SU-DHL-6 (cell line): ENCODE measurements around the gene MEIOSIN.
"Not testable (repeated sequence)": the region's sequence is repeated elsewhere in the genome, so short reads cannot be mapped to it uniquely, and the experiment has no call there.

Source experiments
- H2AFZ ChIP-seq: fragments of 200-600 bp; sonication (generic); 2 replicates; pipeline ENCODE4 v1.6.1; 2014; ENCODE audit warnings: low read depth, mild to moderate bottlenecking, moderate library complexity, mixed read lengths, antibody characterized with exemption, low read length; ENCODE audit not compliant: severe bottlenecking
- H3F3A ChIP-seq: fragments of 200-600 bp; shearing (Covaris generic); 2 replicates; pipeline ENCODE4 v1.6.0; 2016; ENCODE audit warnings: antibody characterized with exemption, mild to moderate bottlenecking; ENCODE audit not compliant: insufficient read depth
- H3K27ac ChIP-seq: fragments of 200-600 bp; sonication (generic); 2 replicates; pipeline ENCODE4 v1.5.1; 2016; ENCODE audit warnings: low read depth, mild to moderate bottlenecking, low read length, moderate library complexity, mixed read lengths
- H3K27me3 ChIP-seq: fragments of 200-600 bp; sonication (generic), shearing (Covaris generic); 2 replicates; pipeline ENCODE4 v1.6.0; 2014; ENCODE audit warnings: mild to moderate bottlenecking, low read length
- H3K36me3 ChIP-seq: fragments of 200-600 bp; sonication (generic); 2 replicates; pipeline ENCODE4 v1.6.1; 2014; ENCODE audit warnings: mild to moderate bottlenecking, low read length, mixed read lengths
- H3K4me2 ChIP-seq: fragments of 300-600, 200-600 bp; shearing (Covaris generic), sonication (generic); 2 replicates; pipeline ENCODE4 v1.6.0; 2014; ENCODE audit warnings: low read length, low read depth, mild to moderate bottlenecking; ENCODE audit not compliant: poor library complexity, severe bottlenecking
- H3K4me3 ChIP-seq: fragments of 200-600 bp; sonication (generic); 2 replicates; pipeline ENCODE4 v1.5.1; 2014; ENCODE audit warnings: antibody characterized with exemption, low read length, mild to moderate bottlenecking, mixed read lengths; ENCODE audit not compliant: insufficient read depth, poor library complexity, severe bottlenecking
- H3K79me2 ChIP-seq: fragments of 200-600 bp; sonication (generic); 2 replicates; pipeline ENCODE4 v1.6.1; 2014; ENCODE audit warnings: mild to moderate bottlenecking, low read length, moderate library complexity; ENCODE audit not compliant: insufficient read depth
- H3K9ac ChIP-seq: fragments of 200-600 bp; sonication (generic); 2 replicates; pipeline ENCODE4 v1.7.0; 2014; ENCODE audit warnings: mild to moderate bottlenecking, low read length
- H3K9me2 ChIP-seq: fragments of 200-600 bp; sonication (generic); replicated peaks from 2 replicates; pipeline ENCODE4 v1.6.1; 2014; ENCODE audit warnings: low read length; ENCODE audit not compliant: insufficient read depth
- H3K9me3 ChIP-seq: fragments of 200-600 bp; sonication (generic); 2 replicates; pipeline ENCODE4 v1.6.1; 2014; ENCODE audit warnings: low read length, mixed read lengths; ENCODE audit not compliant: insufficient read depth
- H4K20me1 ChIP-seq: fragments of 200-600 bp; sonication (generic); 2 replicates; pipeline ENCODE4 v1.6.1; 2014; ENCODE audit warnings: low read depth, mild to moderate bottlenecking, antibody characterized with exemption, low read length, moderate library complexity, mixed read lengths
- CTCF ChIP-seq: fragments of 200-600 bp; sonication (generic); IDR thresholded peaks from one replicate; pipeline ENCODE4 v1.5.1; 2017; ENCODE audit warnings: antibody characterized with exemption, mild to moderate bottlenecking, low read length, moderate library complexity; ENCODE audit not compliant: insufficient read depth, poor library complexity, severe bottlenecking
- EZH2phosphoT487 ChIP-seq: fragments of 200-600 bp; sonication (generic), shearing (Covaris generic); conservative IDR thresholded peaks from 2 replicates; pipeline ENCODE4 v1.6.1; 2018; ENCODE audit warnings: mild to moderate bottlenecking, antibody characterized with exemption, low read length, moderate library complexity, mixed read lengths

Gene MEIOSIN, protein sequence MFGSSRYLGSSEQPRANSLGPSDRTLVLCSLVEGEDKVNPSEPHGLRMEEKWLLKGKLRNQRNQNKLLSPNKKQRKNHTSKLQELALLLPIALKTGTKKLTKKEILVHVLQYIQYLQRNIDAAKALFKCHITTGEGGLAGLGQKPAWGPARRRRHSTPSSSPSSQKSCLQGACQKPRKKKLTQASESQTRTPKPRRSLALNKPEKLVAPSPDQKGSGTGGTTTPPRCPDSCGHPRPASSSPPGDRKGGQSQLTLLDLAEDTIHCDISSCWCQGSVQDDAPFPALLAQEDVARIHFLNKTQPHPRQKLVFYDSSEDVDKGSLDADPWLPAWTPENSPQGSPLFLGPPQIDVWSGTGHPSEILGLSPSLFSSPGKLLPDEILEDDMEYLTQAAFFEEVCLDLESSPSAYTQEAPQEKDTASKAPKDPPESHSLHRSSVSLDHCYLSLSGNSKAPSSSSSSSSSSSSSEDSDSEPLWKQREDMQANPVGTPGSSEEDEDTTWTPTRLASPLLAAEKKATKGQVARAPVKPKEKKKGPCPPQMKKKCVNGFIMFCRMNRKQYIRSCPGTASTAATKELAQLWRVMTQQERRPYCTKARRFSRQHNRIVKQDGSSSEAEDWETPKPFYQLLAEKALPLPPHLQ

DNA sequence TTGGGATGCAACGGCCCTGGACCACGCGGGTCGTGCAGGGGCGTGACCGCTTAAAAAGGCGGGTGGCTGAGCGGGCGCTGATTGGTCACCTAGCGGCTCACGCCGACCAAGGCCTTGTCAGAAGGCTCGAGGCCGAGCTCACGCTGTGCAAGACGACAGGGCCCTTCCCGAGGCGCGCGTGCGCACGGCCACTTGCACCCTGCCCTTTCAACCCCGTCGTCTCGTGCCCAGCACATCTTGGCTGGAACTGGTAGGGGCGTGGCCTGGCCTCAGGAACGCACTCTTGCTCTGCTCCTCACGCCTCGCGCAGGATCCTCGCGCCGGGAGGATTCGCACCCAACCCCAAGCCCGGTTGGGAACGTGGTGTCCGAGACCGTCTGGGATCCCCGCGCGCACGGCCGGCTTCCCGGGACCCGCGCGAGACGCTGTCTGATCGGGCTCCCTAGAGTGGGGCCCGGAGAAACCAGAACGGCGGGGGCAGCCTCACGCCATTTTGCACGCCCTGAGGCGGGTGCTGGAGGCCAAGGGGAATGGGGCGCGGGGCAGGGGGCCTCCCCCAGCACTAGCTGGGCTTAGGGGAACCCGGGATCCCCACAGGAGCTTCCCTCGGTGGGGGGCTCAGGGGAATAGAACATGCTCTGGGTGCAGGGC is at the start of gene MEIOSIN:
Gene MEIOSIN (plus strand): TSS at position 280 of the 651 bp plus-strand sequence. CDS start 1,938 bp downstream, outside the sequence.
- Histone ChIP-seq H3K27ac (no peak within 1 kb of the TSS), H4K20me1 (no peaks in the 10 kb centered on the region), H3K9me2 (no peaks in the 10 kb centered on the region), H3K4me3 (no peak within 1 kb of the TSS), H3K9me3 (no peaks in the 10 kb centered on the region), H3K36me3 (no peaks in the 10 kb centered on the region), H2AFZ (no peak within 1 kb of the TSS), H3K79me2 (peaks cover 24% of the 10 kb centered on the region), H3K4me2 (no peak within 1 kb of the TSS), H3F3A (peaks cover 5% of the 10 kb centered on the region), H3K9ac (no peak within 1 kb of the TSS), H3K27me3 (no peaks in the 10 kb centered on the region)
- TF ChIP-seq CTCF (no peak), EZH2phosphoT487 (no peak)

- not testable (repeated sequence) for H3K9ac ChIP-seq, H3K27ac ChIP-seq, H3K79me2 ChIP-seq, H3K9me3 ChIP-seq, H3K27me3 ChIP-seq, H3K36me3 ChIP-seq, H2AFZ ChIP-seq, H3K9me2 ChIP-seq, H3K4me2 ChIP-seq, H3F3A ChIP-seq, H3K4me3 ChIP-seq, H4K20me1 ChIP-seq
These were observed 48.2 kb upstream of the MEIOSIN start for GRCh38 chr19:45685045-45685444.

- no peaks in the 10 kb centered on the region for H3K27me3 ChIP-seq
- H3K27ac ChIP-seq = no peak overlapping the region
- TF ChIP-seq CTCF (no peak), EZH2phosphoT487 (no peak)
- H3K4me3 ChIP-seq = no peak overlapping the region
- peaks cover 7% of the 10 kb centered on the region; the same call in 1 of the 2 replicates for H3F3A ChIP-seq
- H4K20me1 ChIP-seq = no peaks in the 10 kb centered on the region
- no peaks in the 10 kb centered on the region for H3K36me3 ChIP-seq
- peaks cover 20% of the 10 kb centered on the region for H3K79me2 ChIP-seq
- H3K9me2 ChIP-seq = no peaks in the 10 kb centered on the region
- H3K4me2 ChIP-seq = no peak overlapping the region
- no peak overlapping the region for H3K9ac ChIP-seq
- H2AFZ ChIP-seq = no peak overlapping the region
- no peaks in the 10 kb centered on the region for H3K9me3 ChIP-seq
These were observed 45.6 kb upstream of the MEIOSIN start for GRCh38 chr19:45687599-45687998.
